Erythroblast (primary cell): ENCODE measurements around the gene PCDH9.

Experiments used
- GATA1 ChIP-seq: IDR thresholded peaks from 2 replicates; pipeline ENCODE4 v1.6.1; 2011; ENCODE audit warnings: low read depth, mild to moderate bottlenecking, control low read depth, low read length, moderate library complexity
- POLR2A ChIP-seq: IDR thresholded peaks from 2 replicates; pipeline ENCODE4 v1.6.1; 2011; ENCODE audit warnings: mild to moderate bottlenecking, low read length

GRCh38 chr13:66586489-66586888, 643.6 kb downstream of the PCDH9 start:
- no peak for TF ChIP-seq POLR2A
- no peak for TF ChIP-seq GATA1
